GM19035 (cell line): ENCODE data around the gene SLCO4C1.

Source experiments
- ATAC-seq: cut with Tn5 transposase; IDR thresholded peaks from one replicate; pipeline ENCODE4 v1.9.1; 2021; ENCODE audit not compliant: unreplicated experiment

SLCO4C1 gene

GRCh38 chr5:102277144-102277543 is 18.9 kb downstream of the SLCO4C1 start:
- no peak for ATAC-seq

GRCh38 chr5:102271759-102272158 is 24.3 kb downstream of the SLCO4C1 start:
- ATAC-seq: no peak

DNA sequence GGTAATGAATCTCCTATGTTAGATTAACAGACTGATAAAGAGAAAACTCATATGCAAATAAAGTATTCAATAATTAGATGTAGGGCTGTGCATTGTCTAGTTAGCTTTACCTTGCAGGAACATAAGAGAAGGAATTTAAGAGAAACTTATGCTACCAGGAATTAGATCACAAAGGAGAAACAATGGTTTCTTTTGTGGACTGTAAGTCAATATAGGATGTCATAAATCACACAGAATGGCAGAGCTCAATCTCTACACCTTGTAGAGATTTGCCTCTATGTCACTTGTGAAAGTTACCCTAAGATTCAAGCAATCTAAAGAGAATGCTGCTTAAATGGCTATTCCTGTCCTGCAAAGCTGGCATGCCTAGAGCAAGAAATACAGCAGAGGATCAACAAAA is 26.0 kb downstream of the SLCO4C1 start:
- no peak for ATAC-seq

- ATAC-seq: no peak
Measured at GRCh38 chr5:102262688-102263087, 33.4 kb downstream of the SLCO4C1 start.

DNA sequence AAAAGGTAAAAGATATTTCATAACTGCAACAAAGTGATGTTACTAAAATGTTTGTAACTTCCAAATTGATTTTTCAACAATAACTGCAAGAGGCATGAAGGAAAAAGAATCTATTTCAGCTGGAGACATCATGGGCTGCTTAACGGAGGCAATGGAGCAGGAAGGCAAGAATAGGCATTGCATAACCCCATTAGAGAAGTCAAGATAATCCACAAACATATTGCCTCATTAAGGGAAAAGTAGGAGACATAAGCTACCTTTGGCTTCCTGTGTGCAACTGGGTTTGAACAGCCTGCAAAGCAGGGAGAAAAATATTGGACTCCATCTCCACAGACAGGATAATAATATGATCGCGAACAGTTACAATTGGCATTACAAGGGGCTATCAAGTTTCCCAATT is 46.7 kb downstream of the SLCO4C1 start:
- no peak for ATAC-seq

DNA sequence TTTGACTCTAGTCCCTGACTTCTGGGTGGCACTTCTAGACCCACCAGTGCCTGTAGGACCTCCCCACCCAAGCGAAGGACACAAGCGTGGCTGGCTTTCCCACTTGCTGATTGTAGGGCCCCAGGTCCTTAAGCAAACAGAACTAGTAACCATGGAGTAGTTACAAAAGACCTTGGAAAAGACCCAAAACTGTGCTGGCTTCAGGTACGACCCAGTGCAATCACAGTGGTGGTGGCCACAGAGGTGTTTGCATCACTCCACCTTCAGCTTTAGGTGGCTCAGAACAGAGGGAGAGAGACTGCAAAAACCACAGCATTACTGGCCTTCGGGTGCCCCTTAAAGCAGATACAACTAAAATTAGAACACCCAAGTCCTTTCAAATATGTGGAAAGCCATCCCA is 52.9 kb downstream of the SLCO4C1 start:
- no peak for ATAC-seq

DNA sequence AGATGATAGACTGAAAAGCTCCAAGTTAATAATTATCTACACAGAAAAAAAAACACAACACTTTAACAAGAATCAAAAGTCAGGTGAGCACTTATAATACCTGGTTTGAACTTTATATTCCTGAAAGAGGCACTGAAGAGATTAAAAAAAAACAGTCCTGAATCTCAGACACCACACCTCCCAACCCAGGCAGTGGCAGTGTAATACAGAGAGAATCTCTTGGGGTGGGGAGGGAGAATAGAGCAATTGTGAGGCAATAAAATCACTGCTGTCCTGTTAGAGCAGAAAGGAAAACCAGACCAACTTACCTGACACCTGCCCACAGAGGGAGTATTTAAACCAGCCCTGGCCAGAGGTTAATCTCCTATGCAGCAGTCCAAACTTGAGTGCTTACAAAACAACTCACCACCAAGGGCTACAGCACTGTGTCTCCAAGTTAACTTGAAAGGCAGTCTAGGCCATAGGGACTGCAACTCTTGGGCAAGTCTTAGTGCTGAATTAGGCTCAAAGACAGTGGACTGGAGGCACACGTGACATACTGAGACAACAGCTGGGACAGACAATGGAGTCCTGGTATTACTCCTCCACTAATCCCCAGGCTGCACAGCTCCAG is 54.2 kb downstream of the SLCO4C1 start:
- ATAC-seq: no peak

GRCh38 chr5:102231693-102232619 is 64.1 kb downstream of the SLCO4C1 start:
- peak; percentile 85 for ATAC-seq

DNA sequence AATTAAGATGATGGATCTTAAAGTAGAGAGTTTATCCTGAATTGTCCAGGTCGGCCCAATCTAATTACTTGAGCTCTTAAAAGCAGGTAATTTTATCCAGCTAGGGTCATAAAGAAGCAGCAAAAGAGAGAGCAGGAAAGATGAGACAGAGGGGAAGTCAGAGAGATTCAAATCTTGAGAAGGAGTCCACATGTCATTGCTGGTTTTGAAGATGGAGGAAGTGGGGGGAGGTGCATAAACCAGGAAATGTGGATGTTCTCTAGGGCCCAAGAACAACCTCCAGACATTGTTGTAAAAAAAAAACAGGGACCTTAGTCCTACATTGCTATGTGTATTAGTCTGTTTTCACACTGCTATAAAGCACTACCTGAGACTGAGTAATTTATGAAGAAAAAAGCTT is 66.4 kb downstream of the SLCO4C1 start:
- no peak for ATAC-seq

- no peak for ATAC-seq
Measured at GRCh38 chr5:102226321-102226720, 69.8 kb downstream of the SLCO4C1 start.

- no peak for ATAC-seq
Measured at GRCh38 chr5:102223542-102224477, 72.3 kb downstream of the SLCO4C1 start.

DNA sequence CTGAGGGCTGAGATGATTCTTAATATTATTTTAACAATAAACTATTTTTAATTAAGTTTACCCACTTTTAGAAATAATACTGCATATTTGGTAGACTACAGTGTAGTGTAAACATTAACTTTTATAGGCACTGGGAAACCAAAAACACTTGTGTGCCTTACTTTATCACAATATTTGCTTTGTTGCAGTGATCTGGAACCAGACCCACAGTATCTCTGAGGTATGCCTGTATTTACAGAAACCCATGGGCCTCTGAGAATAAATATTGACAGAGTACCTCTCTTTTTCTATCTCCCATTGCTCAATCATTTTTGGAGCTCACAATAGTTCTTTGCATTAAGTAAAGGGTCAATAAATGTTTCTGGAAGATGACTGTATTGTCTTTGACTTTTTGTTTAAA is 73.3 kb downstream of the SLCO4C1 start:
- no peak for ATAC-seq

GRCh38 chr5:102221949-102222348 is 74.1 kb downstream of the SLCO4C1 start:
- ATAC-seq: no peak

GRCh38 chr5:102218159-102218558 is 77.9 kb downstream of the SLCO4C1 start:
- ATAC-seq: no peak

DNA sequence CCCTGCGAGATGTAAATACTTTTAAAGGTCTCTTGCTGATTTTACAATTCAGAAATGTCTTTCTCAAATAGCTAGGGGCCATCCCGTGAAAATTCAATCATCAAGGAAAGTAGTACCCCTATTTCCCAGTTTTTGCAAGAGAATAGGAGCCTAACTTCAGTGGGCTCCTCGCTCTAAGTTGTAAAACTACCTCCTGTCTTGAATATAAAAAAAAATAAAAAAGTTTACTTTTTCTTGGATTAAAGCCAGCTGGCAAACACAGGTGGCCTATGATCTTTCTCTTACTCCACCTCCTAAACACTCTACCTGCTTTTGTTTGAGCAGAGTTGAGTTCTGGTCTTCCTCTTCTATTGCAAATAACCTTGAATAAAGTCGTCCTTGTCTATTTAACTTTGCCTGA is 79.4 kb downstream of the SLCO4C1 start:
- ATAC-seq: no peak

DNA sequence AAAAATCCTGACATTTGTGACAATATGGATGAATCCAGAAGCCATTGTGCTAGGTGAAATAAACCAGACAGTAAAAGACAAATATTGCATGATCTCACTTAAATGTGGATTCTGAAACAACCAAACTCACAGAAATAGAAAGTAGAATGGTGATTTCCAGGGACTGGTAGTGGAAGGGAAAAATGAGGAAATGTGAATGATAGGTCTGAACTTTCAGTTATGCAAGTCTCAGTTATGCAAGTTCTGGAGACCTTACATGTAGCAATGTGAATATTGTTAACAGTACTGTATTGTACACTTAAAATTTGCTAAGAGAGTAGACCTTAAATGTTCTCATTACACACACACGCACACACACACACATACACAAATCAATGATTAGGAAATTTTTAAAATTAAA is 84.9 kb downstream of the SLCO4C1 start:
- ATAC-seq: no peak

DNA sequence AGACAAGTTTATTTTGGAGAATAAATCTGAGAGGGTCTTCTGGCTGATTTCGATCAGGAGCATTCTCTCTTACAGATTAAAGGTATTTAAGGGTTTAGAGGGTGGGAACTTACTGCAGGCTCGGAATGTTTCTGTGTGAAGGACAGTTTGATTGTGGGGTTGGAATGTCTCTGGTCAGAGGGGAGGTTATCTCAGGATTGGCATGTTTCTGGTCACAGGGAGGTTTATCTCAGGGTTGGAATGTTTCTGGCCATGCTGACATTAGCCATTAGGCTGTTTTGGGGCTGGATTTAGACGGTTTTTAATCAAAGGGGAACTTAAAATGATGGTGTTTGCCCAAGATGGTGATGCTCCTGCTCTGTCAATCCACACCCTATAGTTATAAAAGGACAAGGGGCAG is 95.2 kb downstream of the SLCO4C1 start:
- ATAC-seq: no peak

DNA sequence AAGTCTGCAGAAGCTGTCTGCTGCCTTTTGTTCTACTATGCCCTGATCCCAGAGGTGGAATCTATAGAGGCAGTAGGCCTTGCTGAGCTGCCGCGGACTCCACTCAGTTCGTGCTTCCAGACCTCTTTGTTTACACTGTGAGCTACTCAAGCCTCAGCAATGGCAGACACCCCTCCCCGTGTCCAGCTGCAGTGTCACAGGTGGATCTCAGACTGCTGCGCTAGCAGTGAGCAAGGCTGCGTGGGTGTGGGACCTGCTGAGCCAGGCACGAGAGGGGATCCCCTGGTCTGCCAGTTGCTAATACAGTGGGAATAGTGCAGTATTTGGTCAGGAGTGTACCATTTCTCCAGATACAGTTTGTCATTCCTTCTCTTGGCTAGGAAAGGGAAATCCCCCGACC is 99.6 kb downstream of the SLCO4C1 start:
- no peak for ATAC-seq
